Measurements from ENCODE around the gene ISM1. TPM values are rescaled to one million over a fixed set of nuclear protein-coding genes. Genes with fewer than 3 reads are reported as not detected.

ISM1 gene
- total and polyA plus RNA-seq, 2 of the 13 experiments (the other 11 are each of a cell fraction or from before 2014, with no cell fraction given): 0.40 to 1.4 TPM

GRCh38 chr20:13220194-13220903 is 725 bp upstream of the ISM1 start (continued):
- TF ChIP-seq, protein P1, sequence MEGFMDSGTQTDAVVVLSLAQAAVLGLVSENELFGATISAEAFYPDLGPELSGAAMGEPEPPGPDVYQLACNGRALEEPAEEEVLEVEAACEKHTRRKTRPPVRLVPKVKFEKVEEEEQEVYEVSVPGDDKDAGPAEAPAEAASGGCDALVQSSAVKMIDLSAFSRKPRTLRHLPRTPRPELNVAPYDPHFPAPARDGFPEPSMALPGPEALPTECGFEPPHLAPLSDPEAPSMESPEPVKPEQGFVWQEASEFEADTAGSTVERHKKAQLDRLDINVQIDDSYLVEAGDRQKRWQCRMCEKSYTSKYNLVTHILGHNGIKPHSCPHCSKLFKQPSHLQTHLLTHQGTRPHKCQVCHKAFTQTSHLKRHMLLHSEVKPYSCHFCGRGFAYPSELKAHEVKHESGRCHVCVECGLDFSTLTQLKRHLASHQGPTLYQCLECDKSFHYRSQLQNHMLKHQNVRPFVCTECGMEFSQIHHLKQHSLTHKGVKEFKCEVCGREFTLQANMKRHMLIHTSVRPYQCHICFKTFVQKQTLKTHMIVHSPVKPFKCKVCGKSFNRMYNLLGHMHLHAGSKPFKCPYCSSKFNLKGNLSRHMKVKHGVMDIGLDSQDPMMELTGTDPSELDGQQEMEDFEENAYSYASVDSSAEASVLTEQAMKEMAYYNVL (CRISPR knock-in tag; IDR thresholded peaks at IDR 0.05; ENCODE audit: borderline replicate concordance): peak; percentile 70; the same call in 1 of the 2 replicates
- TF ChIP-seq ZNF335 (CRISPR knock-in tag; IDR thresholded peaks at IDR 0.05) (peak; percentile 62; the same call in 1 of the 2 replicates), FIP1L1 (IDR thresholded peaks at IDR 0.05; ENCODE audit: borderline replicate concordance, insufficient read depth, low read depth, low read length) (no peak), FOXA1 (IDR thresholded peaks at IDR 0.05) (no peak), FOXA1 (CRISPR knock-in tag; IDR thresholded peaks at IDR 0.05) (no peak), ZNF446 (CRISPR knock-in tag; IDR thresholded peaks at IDR 0.05) (peak; percentile 93), SAFB2 (CRISPR knock-in tag; IDR thresholded peaks at IDR 0.05; ENCODE audit: borderline replicate concordance, low read depth) (0 out of 2 replicates have a peak, but pooled peaks have one; percentile 36), ZBTB40 (IDR thresholded peaks at IDR 0.05) (no peak), ZBTB40 (CRISPR knock-in tag; IDR thresholded peaks at IDR 0.05) (peak; percentile 41), PITX1 (CRISPR knock-in tag; IDR thresholded peaks at IDR 0.05) (peak; percentile 27; the same call in 1 of the 2 replicates), ZFP82 (CRISPR knock-in tag; IDR thresholded peaks at IDR 0.05; ENCODE audit: borderline replicate concordance) (0 out of 2 replicates have a peak, but pooled peaks have one; percentile 65), MAFG (CRISPR knock-in tag; IDR thresholded peaks at IDR 0.05) (no peak), ZNF563 (CRISPR knock-in tag; IDR thresholded peaks at IDR 0.05) (peak; percentile 89; the same call in 1 of the 2 replicates), CHD4 (IDR thresholded peaks at IDR 0.05; ENCODE audit: borderline replicate concordance, low read length) (no peak), REXO4 (CRISPR knock-in tag; IDR thresholded peaks at IDR 0.05; ENCODE audit: borderline replicate concordance) (peak; percentile 96), ZNF549 (CRISPR knock-in tag; IDR thresholded peaks at IDR 0.05) (no peak), BORCS8-MEF2B (CRISPR knock-in tag; IDR thresholded peaks at IDR 0.05) (peak; percentile 74)
- TF ChIP-seq, protein P2, sequence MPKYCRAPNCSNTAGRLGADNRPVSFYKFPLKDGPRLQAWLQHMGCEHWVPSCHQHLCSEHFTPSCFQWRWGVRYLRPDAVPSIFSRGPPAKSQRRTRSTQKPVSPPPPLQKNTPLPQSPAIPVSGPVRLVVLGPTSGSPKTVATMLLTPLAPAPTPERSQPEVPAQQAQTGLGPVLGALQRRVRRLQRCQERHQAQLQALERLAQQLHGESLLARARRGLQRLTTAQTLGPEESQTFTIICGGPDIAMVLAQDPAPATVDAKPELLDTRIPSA (CRISPR knock-in tag; IDR thresholded peaks at IDR 0.05; ENCODE audit: borderline replicate concordance): no peak

Data from HepG2 (cell line).